PC-3 (cell line): ENCODE results near the gene GRB14.

Source experiments
- CTCF ChIP-seq: fragments of 300-600 bp; sonication (generic); conservative IDR thresholded peaks from 2 replicates; pipeline ENCODE4 v1.5.1; 2017; ENCODE audit warnings: antibody characterized with exemption, low read depth, mild to moderate bottlenecking, low read length
- EZH2 ChIP-seq: fragments of 300-600 bp; sonication (generic); IDR thresholded peaks from one replicate; pipeline ENCODE4 v1.6.1; 2017; ENCODE audit warnings: antibody characterized with exemption, mild to moderate bottlenecking, low read length; ENCODE audit not compliant: unreplicated experiment
- EZH2phosphoT487 ChIP-seq: fragments of 300-600 bp; sonication (generic); IDR thresholded peaks from 2 replicates; pipeline ENCODE4 v1.6.1; 2018; ENCODE audit warnings: mild to moderate bottlenecking, antibody characterized with exemption, low read length, borderline replicate concordance

GRCh38 chr2:164515030-164515429, 106.3 kb downstream of the GRB14 start:
- no peak for TF ChIP-seq CTCF
- no peak for TF ChIP-seq EZH2
- no peak for TF ChIP-seq EZH2phosphoT487
